HepG2 (cell line): ENCODE results near the gene C3orf38. TPM values are rescaled to one million over a fixed set of nuclear protein-coding genes. Genes with fewer than 3 reads are reported as not detected.
A peak's percentile ranks its signal among the peaks of the same experiment; 100 is the strongest.

Experiments
- ATAC-seq: fragments of 200-7000 bp; cut with Tn5 transposase; 3 replicates; pipeline ENCODE4 v1.9.1; 2020; ENCODE audit warnings: mild to moderate bottlenecking, moderate library complexity
- BruUV-seq: library from RNA; stranded (reverse); fragments of 400-500 nt; replicated peaks from 2 replicates; lab custom pipeline; 2021; lab: Mats Ljungman, UMichigan
- CTCF ChIA-PET: fragments of 300-600 bp; formaldehyde crosslinking; extraction: SDS; loops from one replicate; lab custom pipeline; 2021; ENCODE audit warnings: low total read pairs, inconsistent platforms, low intra/inter-chr PET ratio; lab: Yijun Ruan, JAX
- POLR2A ChIA-PET: fragments of 350-600 bp; sonication (Branson Sonifier 250); formaldehyde crosslinking; loops from one replicate; lab custom pipeline; 2020; ENCODE audit warnings: antibody characterized with exemption, inconsistent platforms; lab: Yijun Ruan, JAX
- DNase-seq: peaks from one replicate; pipeline ENCODE4 v3.0.0-alpha.2; 2015; ENCODE audit warnings: low spot score
- FAIRE-seq: peaks from 3 replicates; lab custom pipeline; 2011; peaks lifted over from hg19 to GRCh38; lab: Jason Lieb, UNC
- H2AFZ ChIP-seq: one replicate; pipeline ENCODE4 v1.6.1; 2011; ENCODE audit warnings: low read length, inconsistent platforms
- H3K27ac ChIP-seq: fragments of 300-600 bp; 3 replicates; pipeline ENCODE4 v1.8.0; 2011; ENCODE audit warnings: mixed run types, mild to moderate bottlenecking, mixed read lengths, low read length, inconsistent platforms; ENCODE audit not compliant: insufficient read depth; ENCODE audit errors: extremely low read length
- H3K27me3 ChIP-seq, 2 experiments: fragments of 200-600 bp in 1 of 2; 2 replicates in 1 of 2; 3 replicates in 1 of 2; pipeline versions ENCODE4 v1.6.0 to v1.8.0; 2011; ENCODE audit warnings: low read length in 2 of 2, mild to moderate bottlenecking in 2 of 2, moderate library complexity in 2 of 2, inconsistent platforms in 1 of 2; ENCODE audit not compliant: insufficient read depth in 2 of 2, control insufficient read depth in 1 of 2
- H3K36me3 ChIP-seq, 2 experiments: fragments of 200-600 bp in 1 of 2; replicated peaks in 1 of 2; 2 replicates in 1 of 2; 3 replicates in 1 of 2; pipeline versions ENCODE4 v1.5.1 to v1.8.0; 2011; ENCODE audit warnings: low read length in 2 of 2, inconsistent platforms in 1 of 2; ENCODE audit not compliant: insufficient read depth in 2 of 2, control insufficient read depth in 1 of 2
- H3K4me1 ChIP-seq: 2 replicates; pipeline ENCODE4 v1.5.1; 2012; ENCODE audit warnings: low read length, inconsistent platforms; ENCODE audit not compliant: insufficient read depth
- H3K4me2 ChIP-seq: 2 replicates; pipeline ENCODE4 v1.6.0; 2011; ENCODE audit warnings: low read depth, low read length, inconsistent platforms
- H3K4me3 ChIP-seq, 3 experiments: fragments of 200-600 bp in 1 of 3; sonication (generic), shearing (Covaris generic) in 1 of 3; replicated peaks in 1 of 3; 2 replicates each; pipeline ENCODE4 v1.5.1; 2011 to 2016; ENCODE audit warnings: low read length in 3 of 3, inconsistent platforms in 2 of 3, low read depth in 2 of 3, mild to moderate bottlenecking in 2 of 3, control low read depth in 1 of 3, mixed read lengths in 1 of 3; ENCODE audit not compliant: insufficient read depth in 1 of 3
- H3K79me2 ChIP-seq: one replicate; pipeline ENCODE4 v1.6.1; 2011; ENCODE audit warnings: low read length, inconsistent platforms; ENCODE audit not compliant: insufficient read depth
- H3K9ac ChIP-seq: 2 replicates; pipeline ENCODE4 v1.6.0; 2011; ENCODE audit warnings: mild to moderate bottlenecking, low read depth, low read length, inconsistent platforms; ENCODE audit not compliant: insufficient read depth
- H3K9me3 ChIP-seq: 2 replicates; pipeline ENCODE4 v1.5.1; 2012; ENCODE audit warnings: mild to moderate bottlenecking, low read length
- H4K20me1 ChIP-seq: 2 replicates; pipeline ENCODE4 v1.6.0; 2011; ENCODE audit warnings: inconsistent platforms, mild to moderate bottlenecking, low read length, moderate library complexity; ENCODE audit not compliant: insufficient read depth
- DNMT3B ChIP-seq: conservative IDR thresholded peaks from 2 replicates; pipeline ENCODE4 v1.6.1; 2016; ENCODE audit warnings: missing biosample characterization, control low read depth
- FOSL1 ChIP-seq: sonication (generic); formaldehyde crosslinking; IDR thresholded peaks from 2 replicates; pipeline ENCODE4 v1.9.0; 2021; ENCODE audit warnings: missing genetic modification reagents, borderline replicate concordance
- TFAP4 ChIP-seq: sonication (generic); IDR thresholded peaks from 2 replicates; pipeline ENCODE4 v1.6.1; 2016; ENCODE audit warnings: low read depth, borderline replicate concordance
- ZNF263 ChIP-seq: sonication (generic); formaldehyde crosslinking; IDR thresholded peaks from 2 replicates; pipeline ENCODE4 v1.4.0; 2020; ENCODE audit warnings: missing genetic modification reagents
- ZNF589 ChIP-seq: sonication (generic); formaldehyde crosslinking; conservative IDR thresholded peaks from 2 replicates; pipeline ENCODE4 v1.8.0; 2022; ENCODE audit warnings: mild to moderate bottlenecking, moderate library complexity, missing genetic modification reagents
- WGBS: methylation state at CpG from one replicate; pipeline ENCODE4 v1.1.6; 2017; ENCODE audit warnings: low lambda C conversion rate; 5-methylcytosine and 5-hydroxymethylcytosine counted together
- in situ Hi-C: cut with HindIII; loops from 2 replicates; pipeline ENCODE4 v1.10.0; 2017; ENCODE audit warnings: low pct_unique_long_range_greater_than_20kb; ENCODE audit not compliant: extremely low pct_ligation_motif_present
- intact Hi-C: fragments of 100-400 bp; cut with micrococcal nuclease; formaldehyde crosslinking; loops from one replicate; pipeline ENCODE4 v1.10.0; 2022; ENCODE audit not compliant: unreplicated experiment
- polyA plus RNA-seq, 8 experiments: library from polyadenylated mRNA; depleted of rRNA in 3 of 8; stranded (reverse) in 7 of 8; unstranded in 1 of 8; fragments of >200 nt; fragmentation: Illumina TruSeq in 4 of 8; extraction: Trizol in 4 of 8; gene quantifications; 2 replicates each; pipeline versions ENCODE4 v1.2.1 to v1.2.3, GENCODE V29; 2011 to 2016; ENCODE audit warnings: low read depth in 4 of 8, missing spikeins in 1 of 8, mixed read lengths in 1 of 8; ENCODE audit not compliant: insufficient read depth in 1 of 8
- total RNA-seq, 5 experiments: library from RNA; depleted of rRNA; stranded (reverse); fragments of >200 nt; fragmentation: Illumina TruSeq; extraction: Trizol; gene quantifications; 2 replicates each; pipeline ENCODE4 v1.2.3, GENCODE V29; 2016; ENCODE audit warnings: low read depth in 1 of 5
- TF ChIP-seq, protein P1 (sequence below): sonication (generic); formaldehyde crosslinking; IDR thresholded peaks from 2 replicates; pipeline ENCODE4 v1.4.0; 2020; ENCODE audit warnings: low read depth, mild to moderate bottlenecking, missing genetic modification reagents

The C3orf38 gene
- total and polyA plus RNA-seq, 2 of the 13 experiments (the other 11 are each of a cell fraction or from before 2014, with no cell fraction given) = 6.0 to 17.5 TPM

- no TSS peak for BruUV-seq
These were observed 38.7 kb downstream of the C3orf38 start for GRCh38 chr3:88188436-88188835.

More at GRCh38 chr3:88188436-88188835, 38.7 kb downstream of the C3orf38 start:
- Histone ChIP-seq H3K36me3 (no peaks in the 10 kb centered on the region), H3K9me3 (no peaks in the 10 kb centered on the region), H3K4me1 (peaks cover 14% of the 10 kb centered on the region), H3K9ac (0 out of 2 replicates have a peak overlapping the region, but pooled peaks have one; percentile 60), H3K4me2 (peak overlapping the region; percentile 80), H4K20me1 (no peaks in the 10 kb centered on the region), H3K27ac (no peak overlapping the region), H3K27me3 (no peaks in the 10 kb centered on the region), H2AFZ (peak overlapping the region; percentile 89), H3K79me2 (no peaks in the 10 kb centered on the region), H3K4me3 (peak overlapping the region; percentile 62 to 72 (median 70))
- 4% methylated on average over 6 of the region's 6 CpGs for WGBS
- FAIRE-seq = no peak
- in situ Hi-C loops (no loop called here), intact Hi-C loops (loop anchor here (2.0 to 10.0 kb wide), 2 partner anchors 38 to 134 kb away; partner anchors contain the start of genes CGGBP1 and ZNF654)
- ChIA-PET CTCF (no interaction called here), POLR2A (interaction anchor here (1.5 kb wide), 1 partner anchor 39 kb away, joined by 14 read pairs; the partner anchor contains the start of gene C3orf38)
- peak; percentile 21 for DNase-seq
- peak; percentile 91 for ATAC-seq
- TF ChIP-seq TFAP4 (peak; percentile 33; the same call in 1 of the 2 replicates), DNMT3B (CRISPR knock-in tag) (no peak), FOSL1 (no peak), ZNF589 (CRISPR knock-in tag) (no peak), ZNF263 (CRISPR knock-in tag) (0 out of 2 replicates have a peak, but pooled peaks have one; percentile 18)
- TF ChIP-seq, protein P1, sequence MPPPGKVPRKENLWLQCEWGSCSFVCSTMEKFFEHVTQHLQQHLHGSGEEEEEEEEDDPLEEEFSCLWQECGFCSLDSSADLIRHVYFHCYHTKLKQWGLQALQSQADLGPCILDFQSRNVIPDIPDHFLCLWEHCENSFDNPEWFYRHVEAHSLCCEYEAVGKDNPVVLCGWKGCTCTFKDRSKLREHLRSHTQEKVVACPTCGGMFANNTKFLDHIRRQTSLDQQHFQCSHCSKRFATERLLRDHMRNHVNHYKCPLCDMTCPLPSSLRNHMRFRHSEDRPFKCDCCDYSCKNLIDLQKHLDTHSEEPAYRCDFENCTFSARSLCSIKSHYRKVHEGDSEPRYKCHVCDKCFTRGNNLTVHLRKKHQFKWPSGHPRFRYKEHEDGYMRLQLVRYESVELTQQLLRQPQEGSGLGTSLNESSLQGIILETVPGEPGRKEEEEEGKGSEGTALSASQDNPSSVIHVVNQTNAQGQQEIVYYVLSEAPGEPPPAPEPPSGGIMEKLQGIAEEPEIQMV (CRISPR knock-in tag) = no peak
